A549 (cell line): ENCODE results near the gene TNFSF13B.

Experiments
- CTCF ChIP-seq: fragments of >200 bp; sonication (Bioruptor Twin); formaldehyde crosslinking; IDR thresholded peaks from 3 replicates; pipeline ENCODE4 v1.5.1; 2016
- KDM5A ChIP-seq: fragments of 200-600 bp; sonication (generic); IDR thresholded peaks from 2 replicates; pipeline ENCODE4 v1.6.1; 2016; ENCODE audit warnings: antibody characterized with exemption, mild to moderate bottlenecking
- POLR2A ChIP-seq: IDR thresholded peaks from 2 replicates; pipeline ENCODE4 v1.6.1; 2012; ENCODE audit warnings: mild to moderate bottlenecking, low read length
- RFX5 ChIP-seq: fragments of 450-650 bp; IDR thresholded peaks from 2 replicates; pipeline ENCODE4 v1.7.1; 2014; ENCODE audit warnings: antibody characterized with exemption, mild to moderate bottlenecking, moderate library complexity
- ZSCAN20 ChIP-seq: fragments of 250-450 bp; sonication (Bioruptor Pico); IDR thresholded peaks from 2 replicates; pipeline ENCODE4 v1.8.0; 2022; ENCODE audit warnings: mild to moderate bottlenecking, moderate library complexity

DNA sequence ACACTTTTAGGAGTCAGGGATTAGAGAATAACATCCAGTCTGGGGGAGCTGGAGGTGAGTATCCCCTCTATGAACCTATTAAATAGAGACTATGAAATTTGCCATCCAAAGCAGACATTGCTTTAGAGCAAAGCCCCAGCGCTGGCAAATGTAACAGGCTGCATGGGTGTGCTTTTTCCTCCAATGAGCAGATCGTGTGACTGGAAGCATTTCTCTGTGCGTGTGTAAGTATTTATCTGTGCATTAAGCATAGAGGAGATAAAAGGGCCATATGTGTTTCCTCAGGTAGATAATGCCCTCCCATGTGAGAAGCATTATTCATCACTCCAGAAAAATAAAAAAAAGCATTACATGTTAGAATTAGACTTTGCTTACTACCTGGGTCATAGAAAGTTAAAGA lies 924 bp downstream of the TNFSF13B start:
- no peak for TF ChIP-seq CTCF
- TF ChIP-seq KDM5A, result no peak
- TF ChIP-seq ZSCAN20 (CRISPR knock-in tag), result no peak
- no peak for TF ChIP-seq POLR2A
- TF ChIP-seq RFX5, result no peak
